GM21529 (cell line): Measurements from ENCODE around the gene SLC66A1.

Experiments
- ATAC-seq: cut with Tn5 transposase; IDR thresholded peaks from one replicate; pipeline ENCODE4 v1.9.1; 2021; ENCODE audit not compliant: unreplicated experiment

Gene SLC66A1

DNA sequence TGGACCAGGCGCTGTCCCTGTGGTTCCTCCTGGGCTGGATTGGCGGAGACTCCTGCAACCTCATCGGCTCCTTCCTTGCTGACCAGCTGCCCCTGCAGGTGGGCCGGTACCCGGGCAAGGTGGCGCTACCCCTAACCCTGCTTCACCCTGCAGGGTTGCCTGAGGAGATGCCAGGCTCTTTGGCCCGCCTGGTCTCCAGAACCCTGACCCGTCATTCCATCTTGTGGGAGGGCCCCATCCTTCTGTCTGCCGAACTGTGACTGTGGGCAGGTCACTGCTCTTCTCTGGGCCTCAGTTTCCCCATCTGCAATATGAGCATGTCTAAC is 12.5 kb downstream of the SLC66A1 start:
- ATAC-seq: no peak

DNA sequence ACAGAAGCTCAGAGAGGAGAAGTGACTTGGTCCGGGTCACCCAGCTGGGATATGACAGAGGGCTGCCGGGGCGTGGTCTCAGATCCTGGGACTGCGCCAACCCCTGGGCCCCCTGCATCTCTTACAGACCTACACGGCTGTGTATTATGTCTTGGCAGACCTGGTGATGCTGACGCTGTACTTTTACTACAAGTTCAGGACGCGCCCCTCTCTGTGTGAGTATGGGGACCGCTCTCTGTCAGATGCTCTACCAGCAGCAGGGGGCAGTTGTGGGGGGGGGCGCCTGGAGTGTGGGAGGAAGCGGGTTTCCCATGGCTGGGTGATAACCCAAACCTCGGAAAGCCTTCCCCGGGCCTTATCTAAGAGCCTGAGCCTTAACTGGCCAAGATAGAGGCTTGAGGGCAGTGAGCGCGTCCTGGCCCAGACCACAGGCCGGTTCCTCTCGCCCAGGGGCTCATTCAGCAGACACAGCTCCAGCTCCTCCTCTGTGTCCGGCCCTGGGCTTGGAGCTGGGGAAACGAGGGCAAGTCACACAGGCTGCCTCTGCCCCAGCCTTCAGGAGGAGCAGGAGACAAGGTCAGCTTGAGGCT is 13.3 kb downstream of the SLC66A1 start:
- ATAC-seq: no peak

DNA sequence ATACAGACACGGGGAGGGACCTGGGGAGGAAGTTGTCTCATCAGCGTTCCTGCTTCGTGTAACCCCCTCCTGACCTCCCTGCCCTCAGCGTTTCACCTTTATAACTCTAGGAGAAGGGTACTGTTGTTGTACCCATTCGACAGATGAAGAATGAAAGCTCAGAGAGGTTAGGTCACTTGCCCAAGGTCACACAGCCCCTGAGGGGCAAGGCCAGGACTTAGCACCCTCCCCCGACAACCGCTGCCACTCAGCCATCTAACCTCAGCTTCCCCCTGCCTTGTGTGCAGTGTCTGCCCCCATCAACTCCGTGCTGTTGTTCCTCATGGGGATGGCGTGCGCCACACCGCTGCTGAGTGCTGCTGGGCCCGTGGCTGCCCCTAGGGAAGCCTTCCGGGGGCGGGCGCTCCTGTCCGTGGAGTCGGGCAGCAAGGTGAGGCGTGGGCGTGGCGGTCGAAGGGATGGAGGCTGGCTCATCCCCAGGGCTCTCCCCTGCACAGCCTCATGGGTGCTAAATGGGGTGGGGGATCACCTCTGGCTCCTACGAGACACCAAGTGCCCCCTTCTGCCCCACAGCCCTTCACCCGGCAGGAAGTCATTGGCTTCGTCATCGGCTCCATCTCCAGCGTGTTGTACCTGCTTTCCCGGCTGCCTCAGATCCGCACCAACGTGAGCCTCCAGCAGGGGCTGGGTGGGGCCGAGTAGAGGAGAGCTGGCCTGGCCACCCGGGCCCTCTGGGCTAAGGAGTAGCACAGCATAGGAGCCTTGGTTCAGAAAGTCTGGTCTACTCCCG is 14.0 kb downstream of the SLC66A1 start:
- no peak for ATAC-seq

DNA sequence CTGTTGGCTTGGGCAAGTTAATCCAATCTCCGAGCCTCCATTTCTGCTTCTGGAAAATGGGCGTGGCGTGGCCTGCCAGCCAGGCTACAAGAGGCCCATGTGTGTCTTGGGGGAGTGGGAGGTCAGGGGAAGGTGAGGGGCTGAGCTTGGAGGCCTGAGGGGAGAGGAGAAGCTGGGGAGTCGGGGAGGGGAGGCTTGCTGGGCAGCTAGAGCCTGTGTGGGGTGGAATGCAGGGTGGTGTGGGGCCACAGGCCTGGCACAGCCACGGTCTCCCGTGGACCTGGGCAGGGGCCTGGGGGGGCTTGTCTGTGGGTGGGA is 14.6 kb downstream of the SLC66A1 start:
- no peak for ATAC-seq

DNA sequence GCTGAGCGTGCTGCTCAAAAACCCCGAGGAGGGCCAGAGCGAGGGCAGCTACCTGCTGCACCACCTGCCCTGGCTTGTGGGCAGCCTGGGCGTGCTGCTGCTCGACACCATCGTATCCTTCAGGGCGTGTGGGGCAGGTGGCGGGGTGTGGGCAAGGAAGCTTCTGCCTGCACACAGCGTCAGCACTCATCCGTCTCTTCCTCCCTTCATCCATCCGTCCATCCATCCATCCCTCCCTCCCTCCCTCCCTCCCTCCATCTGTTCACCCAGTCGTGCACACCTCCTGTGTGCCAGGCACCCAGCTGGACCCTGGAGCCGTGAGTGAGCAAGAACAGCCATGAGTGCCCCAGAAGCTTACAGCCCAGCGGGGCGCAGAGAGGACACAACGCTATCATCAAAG is 15.2 kb downstream of the SLC66A1 start:
- no peak for ATAC-seq

DNA sequence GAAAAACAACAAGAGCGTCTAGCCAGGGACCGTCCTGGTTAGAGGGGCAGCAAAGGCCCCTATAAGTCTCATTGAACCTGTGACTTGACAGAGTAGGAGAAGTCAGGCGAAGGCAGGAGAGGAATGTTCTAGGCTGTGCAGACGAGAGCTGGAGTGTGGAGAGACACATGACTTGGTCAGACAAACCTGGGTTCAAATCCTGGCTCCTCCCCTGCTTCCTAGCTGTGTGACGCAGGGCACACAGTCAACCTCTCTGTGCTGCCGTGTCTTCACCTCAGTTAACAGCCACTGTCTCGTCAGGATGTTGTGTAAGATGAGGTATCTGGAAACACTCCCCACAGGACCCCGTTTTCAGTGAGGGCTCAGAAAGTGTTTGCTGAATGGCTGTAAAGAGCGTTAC is 15.6 kb downstream of the SLC66A1 start:
- no peak for ATAC-seq

DNA sequence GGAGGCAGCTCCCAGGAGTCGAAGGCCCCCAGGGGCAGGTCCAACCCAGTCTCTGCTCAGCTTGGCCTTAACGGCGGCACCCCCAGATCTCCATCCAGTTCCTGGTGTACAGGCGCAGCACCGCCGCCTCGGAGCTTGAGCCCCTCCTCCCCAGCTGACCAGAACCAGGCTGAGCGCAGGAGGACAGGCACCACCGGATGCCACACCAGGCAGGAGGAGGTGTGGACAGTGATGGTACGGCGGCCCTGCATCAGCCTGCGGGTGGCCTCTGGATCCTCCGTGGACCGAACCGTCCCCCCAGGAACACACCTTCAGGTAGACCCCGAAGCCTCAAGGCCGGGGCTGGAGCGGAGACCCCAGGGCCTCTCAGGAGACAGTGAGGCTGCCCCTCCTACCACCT is 16.4 kb downstream of the SLC66A1 start:
- ATAC-seq: no peak

DNA sequence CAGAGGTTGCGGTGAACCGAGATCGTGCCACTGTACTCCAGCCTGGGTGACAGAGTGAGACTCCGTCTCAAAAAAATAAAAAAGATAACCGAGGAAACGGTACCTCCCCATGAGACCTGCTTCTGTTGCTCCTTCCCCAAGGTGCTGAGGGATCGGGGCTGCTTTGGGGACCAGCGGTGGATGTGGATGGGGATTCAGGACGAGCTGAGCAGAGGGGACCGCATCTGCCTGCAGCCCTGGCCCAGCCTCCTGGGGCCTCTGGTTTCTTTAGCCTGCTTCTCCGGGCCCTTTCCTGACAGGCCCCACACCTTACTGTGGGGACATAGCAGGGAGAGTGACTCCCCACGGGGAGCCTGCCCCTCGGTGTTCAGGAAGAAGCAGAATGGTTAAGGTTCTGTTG is 17.1 kb downstream of the SLC66A1 start:
- ATAC-seq: no peak

DNA sequence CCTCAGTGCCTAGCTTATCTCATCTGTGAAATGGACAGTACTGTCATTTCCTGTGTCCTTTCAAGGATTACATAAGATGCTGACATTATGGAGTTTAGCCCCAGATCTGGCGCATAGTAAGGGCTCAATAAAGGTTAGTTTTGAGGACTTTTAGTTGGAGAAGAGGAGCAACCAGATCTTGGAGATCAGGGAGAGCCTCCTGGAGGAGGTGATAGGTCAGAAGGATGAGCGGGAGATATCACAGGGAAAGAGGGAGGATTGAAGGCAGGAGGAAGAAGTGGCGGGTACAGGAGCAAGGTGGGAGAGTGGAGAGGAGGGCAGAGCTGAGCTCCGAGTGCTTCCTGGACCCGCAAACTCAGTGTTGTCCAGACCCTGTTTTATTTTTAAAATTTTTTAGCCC is 17.5 kb downstream of the SLC66A1 start:
- no peak for ATAC-seq

DNA sequence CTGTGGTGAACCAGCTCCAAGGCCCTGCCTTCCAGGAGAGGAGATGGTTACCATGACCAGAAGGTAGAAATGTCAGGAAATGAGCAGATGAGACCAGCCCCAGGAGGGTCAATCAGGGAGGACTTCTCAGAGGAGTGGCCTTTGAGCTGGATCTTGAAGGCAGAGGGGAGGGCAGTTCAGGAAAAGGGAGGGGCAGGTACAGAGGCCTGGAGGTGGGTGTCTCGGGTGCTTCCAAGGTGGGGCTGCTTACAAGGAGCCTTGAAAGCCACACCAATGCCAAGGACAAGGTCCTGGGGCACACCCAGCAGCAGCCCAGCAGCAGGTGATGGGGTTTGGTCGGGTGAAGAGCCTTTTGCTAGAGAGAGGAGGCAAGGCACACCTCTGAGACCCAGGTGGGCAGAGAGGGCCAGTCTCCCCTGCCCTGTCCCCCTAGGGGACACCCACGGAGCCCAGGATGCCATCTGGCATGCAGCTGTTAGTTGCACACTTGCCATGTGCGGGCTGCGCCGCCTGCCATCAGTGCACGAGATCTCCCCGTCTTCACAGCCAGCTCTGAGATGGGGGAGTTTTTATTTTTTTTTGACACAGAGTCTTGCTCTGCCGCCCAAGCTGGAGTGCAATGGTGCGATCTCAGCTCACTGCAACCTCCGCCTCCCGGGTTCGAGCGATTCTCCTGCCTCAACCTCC is 18.5 kb downstream of the SLC66A1 start:
- ATAC-seq: no peak

DNA sequence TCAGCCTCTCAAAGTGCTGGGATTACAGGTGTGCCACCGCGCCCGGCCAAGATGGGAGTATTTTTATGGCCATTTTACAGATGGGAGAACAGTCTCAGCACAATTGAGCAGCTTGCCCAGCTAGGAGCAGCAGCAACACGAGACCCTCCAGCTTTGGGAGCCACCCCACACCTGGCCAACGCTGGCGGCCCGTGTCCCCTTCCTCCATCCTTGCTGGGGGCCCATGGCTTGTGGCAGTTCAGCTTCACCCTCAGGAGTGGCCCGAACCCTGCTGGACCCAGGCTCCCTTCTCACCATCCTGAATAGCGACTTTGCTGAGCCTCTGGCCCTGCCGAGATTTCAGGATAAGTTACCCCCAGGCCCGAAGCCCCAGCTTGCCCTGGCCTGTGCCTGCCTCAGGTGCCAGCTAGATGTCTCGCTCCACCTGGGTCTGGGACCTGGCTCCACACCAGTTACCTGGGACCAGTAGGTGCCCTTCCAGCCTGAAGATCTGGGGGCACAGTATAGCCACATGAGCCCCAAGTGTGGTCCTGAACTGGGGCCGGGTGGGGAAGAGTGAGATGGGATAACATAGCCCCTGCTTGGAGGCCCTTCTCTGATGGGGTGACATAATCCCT is 19.2 kb downstream of the SLC66A1 start:
- no peak for ATAC-seq

DNA sequence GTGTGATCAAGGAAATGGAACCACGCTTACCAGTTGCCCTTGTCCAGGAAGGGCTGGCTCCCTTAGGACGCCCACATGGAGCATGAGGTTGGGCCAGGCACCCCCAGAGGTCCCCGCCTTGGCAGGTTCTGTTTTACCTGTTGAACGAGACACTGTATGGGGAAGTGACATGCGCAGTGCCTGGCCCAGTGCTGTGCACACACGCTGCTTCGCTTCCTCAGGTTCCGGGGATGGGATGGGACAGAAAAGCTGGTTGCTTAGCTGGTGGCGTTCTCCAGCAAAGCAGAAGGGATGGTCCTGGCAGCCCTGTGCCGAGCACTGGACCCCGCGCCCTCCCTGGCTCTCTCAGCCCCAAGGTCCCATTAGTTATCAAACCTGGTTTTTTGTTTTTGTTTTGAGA is 20.7 kb downstream of the SLC66A1 start:
- ATAC-seq: no peak

DNA sequence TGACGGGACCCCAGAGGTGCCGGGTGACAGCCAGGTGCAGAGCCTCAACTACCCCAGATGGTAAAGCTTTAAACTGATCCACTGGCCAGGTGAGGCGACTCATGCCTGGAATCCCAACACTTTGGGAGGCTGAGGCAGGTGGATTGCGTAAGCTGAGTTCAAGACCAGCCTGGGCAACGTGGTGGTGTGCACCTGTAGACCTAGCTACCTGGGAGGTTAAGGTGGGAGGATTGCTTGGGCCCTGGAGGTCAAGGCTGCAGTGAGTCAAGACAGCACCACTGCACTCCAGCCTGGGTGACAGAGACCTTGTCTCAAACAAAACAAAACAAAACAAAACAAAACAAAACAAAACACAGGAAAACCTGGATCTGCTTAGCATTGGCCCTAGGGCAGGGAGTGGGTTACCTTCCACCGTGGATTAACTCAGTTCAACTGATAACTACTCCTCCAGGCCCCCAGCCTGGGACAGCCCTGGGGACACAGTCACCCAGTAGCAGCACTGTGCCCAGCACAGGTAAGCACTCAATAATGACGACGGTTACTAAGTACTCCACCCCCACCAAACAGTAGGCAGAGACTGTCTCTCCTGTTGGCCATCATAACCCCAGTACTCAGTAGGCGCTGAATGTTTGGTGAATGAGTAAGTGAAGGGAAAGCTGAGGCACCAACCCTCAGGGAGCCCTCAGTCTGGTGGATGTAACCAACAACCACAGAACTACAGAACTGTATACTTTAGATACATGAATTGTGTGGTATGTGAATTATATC is 21.6 kb downstream of the SLC66A1 start:
- ATAC-seq: no peak

DNA sequence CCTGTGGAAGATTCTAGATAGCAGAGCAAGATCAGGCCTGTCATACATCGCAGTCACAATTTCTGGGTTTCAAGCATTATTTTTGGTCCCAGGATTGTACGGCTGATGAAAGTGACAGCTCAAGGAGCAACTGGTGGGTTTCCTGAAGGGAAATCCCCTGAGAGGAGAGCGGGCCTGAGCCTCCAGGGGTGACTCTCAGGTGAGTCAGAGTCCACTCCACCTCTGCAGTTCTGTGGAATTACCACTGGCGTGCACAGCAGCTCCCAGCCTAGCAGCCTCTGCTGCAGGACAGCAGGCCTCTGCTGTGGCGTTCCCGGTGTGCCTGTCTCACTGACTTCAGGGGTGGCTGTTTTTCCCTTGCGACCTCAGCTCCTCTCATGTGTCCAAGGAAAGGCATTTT is 24.4 kb downstream of the SLC66A1 start:
- ATAC-seq: no peak

DNA sequence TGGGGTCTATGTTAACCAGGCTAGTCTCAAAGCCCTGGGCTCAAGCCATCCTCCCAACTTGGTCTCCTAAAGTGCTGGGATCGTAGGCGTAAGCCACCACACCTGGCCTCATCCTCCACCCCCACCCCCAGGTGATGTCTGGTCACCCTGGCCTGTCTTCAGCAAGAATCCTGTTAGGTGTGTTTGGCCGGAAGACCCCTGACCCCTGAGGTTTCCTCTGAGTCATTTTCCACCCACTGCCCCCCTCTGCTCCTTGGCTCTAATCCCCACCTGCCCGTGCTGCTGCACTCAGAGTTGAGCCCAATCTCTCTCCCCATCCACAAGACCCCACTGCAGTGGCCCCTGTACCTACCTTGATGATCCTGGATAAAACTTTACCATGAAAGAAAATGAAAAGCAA is 25.2 kb downstream of the SLC66A1 start:
- ATAC-seq: no peak

DNA sequence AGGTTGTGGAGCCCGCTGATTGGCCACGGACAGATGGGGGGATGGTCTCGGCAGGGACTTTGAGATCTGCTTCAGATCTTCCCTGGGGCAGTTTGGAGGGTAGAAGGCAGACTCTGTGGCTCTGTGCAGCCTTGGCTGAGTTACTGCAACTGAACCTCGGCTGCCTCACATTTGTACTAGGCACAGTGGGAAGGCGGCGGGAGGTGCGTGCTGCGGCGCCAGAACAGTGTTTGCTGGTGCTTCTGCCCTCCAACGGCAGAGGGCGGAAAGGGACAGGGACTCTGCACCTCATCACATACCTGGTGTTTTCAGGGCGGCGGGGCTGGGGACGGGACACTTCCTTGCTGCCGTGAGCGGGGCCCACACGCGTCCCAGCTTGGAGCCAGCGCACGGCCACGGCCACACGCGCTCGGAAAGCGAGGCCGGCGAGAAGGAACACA is 26.2 kb downstream of the SLC66A1 start:
- no peak for ATAC-seq

DNA sequence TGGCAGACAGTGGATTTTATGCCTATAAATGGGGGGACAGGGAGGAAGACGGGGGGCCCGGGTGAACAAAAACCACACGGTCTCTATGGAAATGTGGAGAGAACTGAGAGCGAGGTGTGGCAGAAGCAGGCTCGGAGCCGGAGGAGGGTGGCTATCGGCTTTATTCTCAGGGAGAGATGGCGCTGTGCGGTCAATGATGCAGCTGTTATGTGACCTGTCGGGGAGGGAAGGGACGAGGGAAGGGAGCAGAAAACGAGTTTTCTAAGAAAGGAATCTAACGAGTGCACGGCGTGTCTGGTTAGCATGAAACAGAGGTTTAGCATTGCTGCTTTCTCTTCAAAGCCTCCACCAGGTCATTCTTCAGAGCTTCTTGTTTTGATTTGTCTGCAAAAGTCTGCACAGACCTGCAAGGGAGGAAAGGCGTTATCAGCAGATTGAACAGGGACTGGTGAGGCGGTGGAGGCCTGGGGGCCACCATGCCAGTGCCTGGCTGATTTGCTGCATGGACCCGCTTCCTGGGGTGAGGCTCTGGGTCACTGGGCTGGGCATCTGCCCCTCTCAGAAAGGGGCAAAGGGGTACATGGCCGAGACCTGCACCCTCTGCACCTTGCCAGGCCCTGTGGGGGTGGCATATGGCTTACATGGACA is 27.2 kb downstream of the SLC66A1 start:
- ATAC-seq: no peak

DNA sequence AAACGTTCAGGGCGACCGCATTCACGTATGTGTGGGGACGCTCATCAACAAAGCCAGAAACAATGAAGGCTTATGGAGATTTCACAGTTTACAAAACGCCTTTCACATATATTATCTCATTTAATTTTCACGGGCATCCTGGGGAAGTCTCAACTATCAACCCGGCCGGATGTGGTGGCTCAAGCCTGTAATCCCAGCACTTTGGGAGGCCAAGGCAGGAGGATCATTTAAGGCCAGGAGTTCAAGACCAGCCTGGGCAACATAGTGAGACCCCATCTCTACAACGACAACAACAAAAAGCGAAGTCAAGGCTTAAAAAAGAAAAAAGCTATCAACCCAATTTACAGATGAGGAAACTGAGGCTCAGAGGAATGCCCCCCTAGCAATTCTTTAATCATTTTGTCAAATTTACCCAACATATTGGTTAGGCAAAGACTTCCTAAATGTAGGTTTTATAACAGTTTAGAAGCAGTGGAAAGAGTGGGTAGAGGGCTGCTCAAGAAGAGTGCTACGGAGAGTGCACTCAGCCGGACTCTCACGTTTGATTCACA is 28.3 kb downstream of the SLC66A1 start:
- no peak for ATAC-seq

DNA sequence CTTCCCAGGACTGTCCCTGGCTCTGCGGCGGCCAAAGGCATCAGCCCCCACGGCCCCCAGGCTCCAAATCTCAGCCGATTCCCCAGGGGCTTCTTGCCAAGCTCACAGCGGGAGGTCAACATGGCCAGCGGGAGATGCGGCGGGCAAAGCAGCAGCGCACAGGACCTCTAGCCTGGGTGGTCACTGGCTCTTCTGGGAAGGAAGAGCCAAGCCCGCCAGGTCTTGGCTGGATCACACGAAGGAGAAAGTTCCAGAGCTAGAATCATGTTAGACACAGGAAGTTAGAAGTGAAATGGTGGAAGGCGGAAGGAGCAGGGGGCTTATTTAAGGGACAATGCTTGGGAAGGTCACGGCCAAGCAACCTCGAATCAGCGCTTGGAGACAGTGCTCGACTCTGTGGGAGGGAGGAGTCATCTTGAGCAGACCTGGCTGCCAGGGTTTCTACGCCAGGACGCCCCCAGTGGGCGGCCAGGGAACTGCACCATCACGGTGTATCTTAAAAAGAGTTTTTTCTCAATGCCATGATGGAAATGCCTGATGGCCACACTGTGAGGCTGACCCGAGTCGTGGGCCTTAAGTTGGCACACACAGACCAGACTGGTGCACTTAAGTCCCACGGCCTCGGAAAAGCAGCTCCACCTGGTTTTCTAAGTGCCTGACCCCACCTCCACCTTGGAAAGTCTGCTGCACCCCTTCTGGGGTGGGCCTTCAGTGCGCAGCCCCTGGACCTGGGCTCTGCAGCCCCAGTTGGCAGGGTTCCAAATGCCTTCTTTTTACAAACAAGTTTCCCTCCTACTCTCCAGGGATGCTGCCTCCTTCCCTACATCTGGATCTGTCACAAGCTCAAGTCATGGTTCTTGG is 29.3 kb downstream of the SLC66A1 start:
- no peak for ATAC-seq
